ENCODE measurements around the gene HOXD4. TPM values are rescaled to one million over a fixed set of nuclear protein-coding genes. Genes with fewer than 3 reads are reported as not detected.

The HOXD4 gene
- polyA plus RNA-seq, 2 donors: 0.61 to 1.0 TPM

GRCh38 chr2:176175709-176176607 lies 24.6 kb downstream of the HOXD4 start:
- Histone ChIP-seq H3K27me3 (ENCODE audit: control insufficient read depth in 1 of 2, insufficient read depth in 2 of 2, low read length in 2 of 2) (peaks cover 22 to 28% of the 10 kb centered on the region in 2 donors), H3K36me3 (ENCODE audit: control insufficient read depth in 2 of 2, insufficient read depth in 2 of 2, low read length in 1 of 2) (no peaks in the 10 kb centered on the region), H3K9me3 (ENCODE audit: control insufficient read depth in 2 of 2, insufficient read depth in 1 of 2, low read depth in 1 of 2, low read length in 1 of 2) (peaks cover 6 to 8% of the 10 kb centered on the region in 2 donors), H3K4me1 (ENCODE audit: control insufficient read depth in 2 of 2, insufficient read depth in 2 of 2, low read length in 1 of 2) (peaks cover 9 to 13% of the 10 kb centered on the region in 2 donors), H3K4me3 (ENCODE audit: low read depth in 1 of 2, low read length in 2 of 2) (no peak overlapping the region), H3K27ac (ENCODE audit: low read depth in 2 of 2, low read length in 1 of 2) (no peak overlapping the region)
- WGBS, 2 donors: 67 to 80% methylated on average over 7 of the region's 7 CpGs

DNA sequence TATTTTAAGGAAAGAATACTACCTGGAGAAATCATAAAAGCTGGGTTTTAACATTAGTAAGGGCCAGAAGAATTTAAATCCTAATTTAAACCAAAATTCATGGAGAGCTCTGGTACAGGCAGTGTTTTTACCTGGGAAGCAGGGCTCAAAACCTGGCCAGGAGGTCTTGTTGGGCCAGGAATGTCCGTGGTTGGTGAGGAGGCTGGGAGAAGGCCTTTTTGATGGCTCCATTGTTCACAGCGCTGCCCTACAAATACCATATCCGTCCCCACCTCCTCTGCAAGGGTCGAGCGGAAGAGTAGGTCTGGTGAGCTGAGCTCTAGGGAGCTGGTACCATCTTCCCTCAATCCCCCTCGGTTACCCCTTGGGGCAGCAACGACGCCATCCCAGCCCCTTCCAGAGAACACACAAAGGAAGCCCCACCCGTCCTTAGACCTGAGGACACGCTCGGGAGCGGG lies 26.3 kb downstream of the HOXD4 start:
- peaks cover 7 to 17% of the 10 kb centered on the region in 2 donors for H3K27me3 ChIP-seq (ENCODE audit: control insufficient read depth in 1 of 2, insufficient read depth in 2 of 2, low read length in 2 of 2)
- 15 to 22% methylated on average over 12 of the region's 12 CpGs for WGBS, 2 donors

DNA sequence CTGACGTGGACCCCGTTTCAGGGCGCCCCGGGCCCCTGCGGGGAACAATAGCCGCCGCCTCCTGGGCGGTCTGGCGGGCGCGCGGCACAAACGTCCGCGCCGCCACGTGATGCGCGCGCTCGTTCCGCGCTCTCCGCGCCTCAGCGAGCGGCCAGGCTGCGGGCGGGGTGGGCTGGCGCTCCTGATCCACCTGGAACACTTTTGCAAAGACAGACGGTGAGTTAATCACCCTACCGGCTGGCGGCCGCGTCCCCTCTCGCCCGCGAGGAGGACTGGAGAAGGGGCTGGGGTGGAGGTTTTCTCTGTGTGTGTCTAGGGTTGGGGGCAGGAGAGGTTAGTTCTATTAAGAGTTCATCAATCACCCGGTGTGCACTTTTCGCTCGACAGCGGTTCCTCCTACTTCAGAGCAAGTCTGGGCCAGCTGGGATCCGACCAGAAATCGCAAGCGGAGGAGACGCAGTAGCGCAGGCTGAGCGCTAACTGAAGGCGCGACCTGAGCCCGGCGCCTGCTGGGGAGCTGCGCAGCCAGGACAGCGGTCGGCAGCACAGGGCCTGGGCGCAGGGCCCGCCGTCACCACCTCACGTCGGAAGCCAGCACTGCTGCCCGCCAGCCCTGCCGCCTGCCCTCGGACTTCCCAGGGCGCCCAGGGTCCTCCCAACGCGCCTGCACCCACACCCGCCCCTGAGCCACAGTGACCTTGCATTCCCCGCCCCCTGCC lies 26.8 kb downstream of the HOXD4 start:
- Histone ChIP-seq H3K27me3 (ENCODE audit: control insufficient read depth in 1 of 2, insufficient read depth in 2 of 2, low read length in 2 of 2) (peaks cover 4 to 16% of the 10 kb centered on the region in 2 donors), H3K9me3 (ENCODE audit: control insufficient read depth in 2 of 2, insufficient read depth in 1 of 2, low read depth in 1 of 2, low read length in 1 of 2) (peaks cover 0 to 3% of the 10 kb centered on the region in 2 donors), H3K4me1 (ENCODE audit: control insufficient read depth in 2 of 2, insufficient read depth in 2 of 2, low read length in 1 of 2) (peaks cover 3 to 8% of the 10 kb centered on the region in 2 donors), H3K27ac (ENCODE audit: low read depth in 2 of 2, low read length in 1 of 2) (peak overlapping the region in 1 of 2 donors; percentile 6), H3K4me3 (ENCODE audit: low read depth in 1 of 2, low read length in 2 of 2) (peak overlapping the region; percentile 40 to 41), H3K36me3 (ENCODE audit: control insufficient read depth in 2 of 2, insufficient read depth in 2 of 2, low read length in 1 of 2) (no peaks in the 10 kb centered on the region)
- 2 to 3% methylated on average over 65 to 68 of the region's 68 CpGs for WGBS, 2 donors

More for the DNA sequence above, 26.3 kb downstream of the HOXD4 start:
- H3K4me3 ChIP-seq (ENCODE audit: low read depth in 1 of 2, low read length in 2 of 2): peak overlapping the region; percentile 40 to 41
- H3K36me3 ChIP-seq (ENCODE audit: control insufficient read depth in 2 of 2, insufficient read depth in 2 of 2, low read length in 1 of 2): no peaks in the 10 kb centered on the region
- H3K27ac ChIP-seq (ENCODE audit: low read depth in 2 of 2, low read length in 1 of 2): no peak overlapping the region
- H3K4me1 ChIP-seq (ENCODE audit: control insufficient read depth in 2 of 2, insufficient read depth in 2 of 2, low read length in 1 of 2): peaks cover 3 to 8% of the 10 kb centered on the region in 2 donors
- peaks cover 0 to 3% of the 10 kb centered on the region in 2 donors for H3K9me3 ChIP-seq (ENCODE audit: control insufficient read depth in 2 of 2, insufficient read depth in 1 of 2, low read depth in 1 of 2, low read length in 1 of 2)

- no peak overlapping the region for H3K27ac ChIP-seq (ENCODE audit: low read depth in 2 of 2, low read length in 1 of 2)
Measured at GRCh38 chr2:176178757-176179295, 27.5 kb downstream of the HOXD4 start.

DNA sequence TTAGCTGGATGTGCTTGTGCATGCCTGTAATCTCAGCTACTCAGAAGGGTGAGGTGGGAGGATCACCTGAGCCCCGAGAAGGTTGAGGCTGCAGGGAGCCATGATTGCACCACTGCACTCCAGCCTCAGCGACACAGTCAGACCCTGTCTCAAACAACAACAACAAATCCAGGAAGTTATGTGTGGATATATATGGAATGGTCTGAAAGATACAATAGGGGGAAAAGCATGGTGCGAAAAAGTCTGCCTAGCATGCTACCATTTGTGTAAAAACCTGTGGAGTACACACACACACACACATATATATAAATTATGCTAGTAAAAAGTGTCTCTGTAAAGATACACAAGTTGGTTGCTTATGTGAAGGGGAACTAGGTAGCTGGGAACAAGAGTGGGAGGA lies 30.2 kb downstream of the HOXD4 start:
- H3K4me1 ChIP-seq (ENCODE audit: control insufficient read depth in 2 of 2, insufficient read depth in 2 of 2, low read length in 1 of 2): peaks cover 3 to 8% of the 10 kb centered on the region in 2 donors
- no peaks in the 10 kb centered on the region for H3K36me3 ChIP-seq (ENCODE audit: control insufficient read depth in 2 of 2, insufficient read depth in 2 of 2, low read length in 1 of 2)
- H3K27ac ChIP-seq (ENCODE audit: low read depth in 2 of 2, low read length in 1 of 2): no peak overlapping the region
- no peak overlapping the region for H3K4me3 ChIP-seq (ENCODE audit: low read depth in 1 of 2, low read length in 2 of 2)
- peaks cover 0 to 3% of the 10 kb centered on the region in 2 donors for H3K9me3 ChIP-seq (ENCODE audit: control insufficient read depth in 2 of 2, insufficient read depth in 1 of 2, low read depth in 1 of 2, low read length in 1 of 2)
- WGBS, 2 donors: 77 to 79% methylated on average over 3 of the region's 3 CpGs
- H3K27me3 ChIP-seq (ENCODE audit: control insufficient read depth in 1 of 2, insufficient read depth in 2 of 2, low read length in 2 of 2): peaks cover 4 to 11% of the 10 kb centered on the region in 2 donors

More at GRCh38 chr2:176178757-176179295, 27.5 kb downstream of the HOXD4 start:
- peaks cover 0 to 3% of the 10 kb centered on the region in 2 donors for H3K9me3 ChIP-seq (ENCODE audit: control insufficient read depth in 2 of 2, insufficient read depth in 1 of 2, low read depth in 1 of 2, low read length in 1 of 2)
- peaks cover 3 to 8% of the 10 kb centered on the region in 2 donors for H3K4me1 ChIP-seq (ENCODE audit: control insufficient read depth in 2 of 2, insufficient read depth in 2 of 2, low read length in 1 of 2)
- peaks cover 4 to 16% of the 10 kb centered on the region in 2 donors for H3K27me3 ChIP-seq (ENCODE audit: control insufficient read depth in 1 of 2, insufficient read depth in 2 of 2, low read length in 2 of 2)
- H3K4me3 ChIP-seq (ENCODE audit: low read depth in 1 of 2, low read length in 2 of 2): peak overlapping the region; percentile 40 to 41
- H3K36me3 ChIP-seq (ENCODE audit: control insufficient read depth in 2 of 2, insufficient read depth in 2 of 2, low read length in 1 of 2): no peaks in the 10 kb centered on the region
- WGBS, 2 donors: 16 to 23% methylated on average over 7 of the region's 7 CpGs

GRCh38 chr2:176182671-176183070 lies 31.3 kb downstream of the HOXD4 start:
- Histone ChIP-seq H3K9me3 (ENCODE audit: control insufficient read depth in 2 of 2, insufficient read depth in 1 of 2, low read depth in 1 of 2, low read length in 1 of 2) (peaks cover 0 to 3% of the 10 kb centered on the region in 2 donors), H3K4me3 (ENCODE audit: low read depth in 1 of 2, low read length in 2 of 2) (no peak overlapping the region), H3K27ac (ENCODE audit: low read depth in 2 of 2, low read length in 1 of 2) (no peak overlapping the region), H3K27me3 (ENCODE audit: control insufficient read depth in 1 of 2, insufficient read depth in 2 of 2, low read length in 2 of 2) (peaks cover 0 to 11% of the 10 kb centered on the region in 2 donors), H3K36me3 (ENCODE audit: control insufficient read depth in 2 of 2, insufficient read depth in 2 of 2, low read length in 1 of 2) (no peaks in the 10 kb centered on the region), H3K4me1 (ENCODE audit: control insufficient read depth in 2 of 2, insufficient read depth in 2 of 2, low read length in 1 of 2) (peaks cover 6 to 8% of the 10 kb centered on the region in 2 donors)
- 74 to 79% methylated on average over 3 of the region's 3 CpGs for WGBS, 2 donors

- Histone ChIP-seq H3K27ac (ENCODE audit: low read depth in 2 of 2, low read length in 1 of 2) (no peak overlapping the region), H3K9me3 (ENCODE audit: control insufficient read depth in 2 of 2, insufficient read depth in 1 of 2, low read depth in 1 of 2, low read length in 1 of 2) (peaks cover 0 to 8% of the 10 kb centered on the region in 2 donors), H3K36me3 (ENCODE audit: control insufficient read depth in 2 of 2, insufficient read depth in 2 of 2, low read length in 1 of 2) (no peaks in the 10 kb centered on the region), H3K4me1 (ENCODE audit: control insufficient read depth in 2 of 2, insufficient read depth in 2 of 2, low read length in 1 of 2) (peaks cover 3 to 17% of the 10 kb centered on the region in 2 donors), H3K27me3 (ENCODE audit: control insufficient read depth in 1 of 2, insufficient read depth in 2 of 2, low read length in 2 of 2) (peaks cover 0 to 24% of the 10 kb centered on the region in 2 donors), H3K4me3 (ENCODE audit: low read depth in 1 of 2, low read length in 2 of 2) (no peak overlapping the region)
- 62% methylated on average over 2 of the region's 2 CpGs for WGBS, 2 donors
Measured at GRCh38 chr2:176184749-176185148, 33.4 kb downstream of the HOXD4 start.

GRCh38 chr2:176186024-176186423 lies 34.7 kb downstream of the HOXD4 start:
- Histone ChIP-seq H3K36me3 (ENCODE audit: control insufficient read depth in 2 of 2, insufficient read depth in 2 of 2, low read length in 1 of 2) (no peaks in the 10 kb centered on the region), H3K4me3 (ENCODE audit: low read depth in 1 of 2, low read length in 2 of 2) (no peak overlapping the region), H3K4me1 (ENCODE audit: control insufficient read depth in 2 of 2, insufficient read depth in 2 of 2, low read length in 1 of 2) (peaks cover 3 to 17% of the 10 kb centered on the region in 2 donors), H3K27ac (ENCODE audit: low read depth in 2 of 2, low read length in 1 of 2) (no peak overlapping the region), H3K9me3 (ENCODE audit: control insufficient read depth in 2 of 2, insufficient read depth in 1 of 2, low read depth in 1 of 2, low read length in 1 of 2) (peaks cover 0 to 8% of the 10 kb centered on the region in 2 donors), H3K27me3 (ENCODE audit: control insufficient read depth in 1 of 2, insufficient read depth in 2 of 2, low read length in 2 of 2) (peaks cover 0 to 25% of the 10 kb centered on the region in 2 donors)
- 90% methylated on average over 2 of the region's 2 CpGs for WGBS, 2 donors

Measured in esophagus (tissue), 2 donors.